Suppressor macrophage treated with lipopolysaccharide for 4 hours (primary cell): Measurements from ENCODE around the gene CRLF3.
"Not testable (repeated sequence)": the region's sequence is repeated elsewhere in the genome, so short reads cannot be mapped to it uniquely, and the experiment has no call there.

ENCODE experiments used
- DNase-seq: peaks from one replicate; pipeline ENCODE4 v3.0.0-alpha.2; 2020

The CRLF3 gene

GRCh38 chr17:30824356-30825145 lies at the start of gene CRLF3:
CRLF3 (minus strand) TSS chr17:30824692; CDS start chr17:30824651, 41 bp downstream.
- peak; percentile 96 for DNase-seq

GRCh38 chr17:30869005-30869404 lies 44.5 kb upstream of the CRLF3 start:
- DNase-seq = no peak

GRCh38 chr17:30864636-30865035 lies 40.1 kb upstream of the CRLF3 start:
- no peak for DNase-seq

GRCh38 chr17:30858556-30859250 lies 34.2 kb upstream of the CRLF3 start:
- DNase-seq = no peak

- DNase-seq = no peak
Measured at GRCh38 chr17:30854146-30854545, 29.7 kb upstream of the CRLF3 start.

- no peak for DNase-seq
Measured at GRCh38 chr17:30848021-30848420, 23.5 kb upstream of the CRLF3 start.

GRCh38 chr17:30840771-30841170 lies 16.3 kb upstream of the CRLF3 start:
- DNase-seq = peak; percentile 72

- no peak for DNase-seq
Measured at GRCh38 chr17:30838202-30838807, 13.8 kb upstream of the CRLF3 start.

- DNase-seq = no peak
Measured at GRCh38 chr17:30832438-30833124, 8.1 kb upstream of the CRLF3 start.

- DNase-seq = peak; percentile 96
Measured at GRCh38 chr17:30831663-30832437, 7.4 kb upstream of the CRLF3 start, which contains the start of gene ATAD5. ATAD5 (plus strand) TSS chr17:30831966; CDS start chr17:30832348, 382 bp downstream.

- DNase-seq = no peak
Measured at GRCh38 chr17:30831257-30831656, 6.8 kb upstream of the CRLF3 start.

GRCh38 chr17:30829022-30829421 lies 4.5 kb upstream of the CRLF3 start:
- no peak for DNase-seq

- no peak for DNase-seq
Measured at GRCh38 chr17:30827082-30827481, 2.6 kb upstream of the CRLF3 start.

- DNase-seq = peak; percentile 25
Measured at GRCh38 chr17:30824002-30824355, 513 bp downstream of the CRLF3 start.

- no peak for DNase-seq
Measured at GRCh38 chr17:30823421-30823820, 1.1 kb downstream of the CRLF3 start.

- DNase-seq = peak; percentile 55
Measured at GRCh38 chr17:30822919-30823318, 1.6 kb downstream of the CRLF3 start.

GRCh38 chr17:30821871-30822723 lies 2.4 kb downstream of the CRLF3 start:
- peak; percentile 58 for DNase-seq

GRCh38 chr17:30819971-30820705 lies 4.4 kb downstream of the CRLF3 start:
- peak; percentile 13 for DNase-seq

- DNase-seq = no peak
Measured at GRCh38 chr17:30816165-30816564, 8.3 kb downstream of the CRLF3 start.

- DNase-seq = peak; percentile 55
Measured at GRCh38 chr17:30814860-30815259, 9.6 kb downstream of the CRLF3 start.

GRCh38 chr17:30814236-30814635 lies 10.3 kb downstream of the CRLF3 start:
- not testable (repeated sequence) for DNase-seq
